ENCODE results near the gene PCBD1.

PCBD1 gene

GRCh38 chr10:70901276-70901878 is 13.0 kb upstream of the PCBD1 start:
- DNase-seq, result no peak

GRCh38 chr10:70899096-70899495 is 10.7 kb upstream of the PCBD1 start:
- DNase-seq, result no peak

GRCh38 chr10:70898687-70899086 is 10.3 kb upstream of the PCBD1 start:
- no peak for DNase-seq

- no peak for DNase-seq
Observed at GRCh38 chr10:70896551-70896950, 8.2 kb upstream of the PCBD1 start.

GRCh38 chr10:70894416-70894815 is 6.1 kb upstream of the PCBD1 start:
- DNase-seq, result no peak

- DNase-seq, result no peak
Observed at GRCh38 chr10:70893227-70894006, 5.1 kb upstream of the PCBD1 start.

- DNase-seq, result no peak
Observed at GRCh38 chr10:70892631-70893030, 4.3 kb upstream of the PCBD1 start.

- no peak for DNase-seq
Observed at GRCh38 chr10:70891627-70892026, 3.3 kb upstream of the PCBD1 start.

- no peak for DNase-seq
Observed at GRCh38 chr10:70890917-70891431, 2.6 kb upstream of the PCBD1 start.

GRCh38 chr10:70889291-70889690 is 926 bp upstream of the PCBD1 start:
- DNase-seq, result no peak

GRCh38 chr10:70886921-70887665 is 1.3 kb downstream of the PCBD1 start:
- DNase-seq, result no peak

GRCh38 chr10:70885931-70886903 is 2.1 kb downstream of the PCBD1 start:
- no peak for DNase-seq

- no peak for DNase-seq
Observed at GRCh38 chr10:70885481-70885880, 2.9 kb downstream of the PCBD1 start.

GRCh38 chr10:70884741-70885140 is 3.6 kb downstream of the PCBD1 start:
- DNase-seq, result no peak

- peak; percentile 58 for DNase-seq
Observed at GRCh38 chr10:70880077-70880534, 8.3 kb downstream of the PCBD1 start.

- DNase-seq, result no peak
Observed at GRCh38 chr10:70879207-70879606, 9.2 kb downstream of the PCBD1 start.

GRCh38 chr10:70874061-70874460 is 14.3 kb downstream of the PCBD1 start:
- DNase-seq, result no peak

GRCh38 chr10:70872291-70872690 is 16.1 kb downstream of the PCBD1 start:
- DNase-seq, result no peak

GRCh38 chr10:70866424-70866823 is 21.9 kb downstream of the PCBD1 start:
- no peak for DNase-seq

GRCh38 chr10:70864935-70865334 is 23.4 kb downstream of the PCBD1 start:
- no peak for DNase-seq

- no peak for DNase-seq
Observed at GRCh38 chr10:70863470-70864160, 24.8 kb downstream of the PCBD1 start.
